GM21447 (cell line): ENCODE measurements around the gene MEIS2.

ENCODE experiments used
- ATAC-seq: cut with Tn5 transposase; IDR thresholded peaks from one replicate; pipeline ENCODE4 v1.9.1; 2021; ENCODE audit not compliant: unreplicated experiment

MEIS2 gene

DNA sequence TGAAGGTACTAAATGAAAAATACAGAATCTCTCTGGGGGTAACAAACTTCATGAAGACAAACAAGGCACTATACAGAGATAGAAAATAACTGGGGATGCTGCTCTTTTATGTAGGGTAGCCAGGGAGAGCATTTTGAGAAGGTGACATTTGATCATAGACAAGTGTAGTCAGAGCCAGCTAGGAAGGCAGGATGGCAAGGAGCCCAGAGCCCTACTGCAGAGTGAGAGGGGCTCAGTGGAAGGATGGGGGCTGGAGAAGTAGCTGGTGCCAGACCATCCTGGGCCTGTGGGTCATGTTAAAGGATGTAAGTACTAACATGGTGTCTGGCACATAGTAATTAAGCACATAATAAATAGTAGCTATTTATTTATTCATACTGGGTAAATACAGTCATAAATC lies 133.6 kb downstream of the MEIS2 start:
- no peak for ATAC-seq

- no peak for ATAC-seq
Measured at GRCh38 chr15:36965570-36966342, 134.6 kb downstream of the MEIS2 start.

DNA sequence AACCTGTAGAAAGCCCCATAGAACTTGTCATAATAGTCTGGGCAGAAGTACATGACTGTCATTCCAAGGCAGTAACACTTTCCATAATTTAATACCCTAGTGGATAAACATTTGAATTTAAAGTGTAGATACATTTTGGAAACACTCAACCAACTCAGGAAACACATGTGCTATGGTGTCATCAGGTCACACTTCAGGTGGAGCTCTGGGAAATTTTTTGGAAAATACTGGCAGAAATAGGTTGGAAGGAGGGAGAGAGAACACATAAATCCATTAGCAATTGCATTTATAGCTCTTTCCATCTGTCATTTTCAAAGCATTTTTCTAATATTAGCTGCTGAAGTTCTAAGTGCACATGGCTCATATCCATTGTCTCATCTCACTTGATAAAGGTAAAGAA lies 135.7 kb downstream of the MEIS2 start:
- no peak for ATAC-seq

DNA sequence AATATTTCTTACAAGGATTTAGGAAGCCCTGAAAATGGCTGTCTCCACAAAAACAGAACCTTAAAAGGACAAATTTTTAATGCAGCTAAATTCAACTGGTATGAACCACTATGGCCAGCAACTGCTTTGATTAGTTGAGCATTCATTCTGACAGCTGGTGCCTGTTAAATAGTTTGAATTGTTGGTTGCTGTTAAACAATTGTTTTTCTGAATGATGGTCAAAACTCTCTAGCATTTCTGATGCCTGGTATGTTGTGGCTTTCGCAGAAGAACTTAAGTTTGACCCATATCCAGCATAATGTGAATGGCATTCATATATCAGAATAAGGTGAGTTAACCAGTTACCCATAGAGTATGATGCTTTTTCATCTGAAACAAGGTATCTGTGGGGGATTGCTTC lies 138.4 kb downstream of the MEIS2 start:
- ATAC-seq = no peak

DNA sequence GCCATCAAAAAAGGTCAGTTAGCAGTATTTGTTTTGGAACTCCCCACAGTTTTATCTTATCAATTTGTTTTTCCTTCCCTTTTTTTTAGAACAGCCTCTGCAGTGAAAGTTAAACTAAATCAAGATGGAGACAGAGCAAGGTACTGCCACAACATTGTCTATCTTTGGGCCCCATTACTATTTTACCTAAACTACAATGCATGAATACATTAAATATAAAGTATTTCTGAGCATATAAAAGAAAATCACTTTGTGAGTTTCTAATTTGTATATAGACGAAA lies 139.5 kb downstream of the MEIS2 start:
- ATAC-seq = no peak

GRCh38 chr15:36960179-36960946 lies 140.0 kb downstream of the MEIS2 start:
- no peak for ATAC-seq

DNA sequence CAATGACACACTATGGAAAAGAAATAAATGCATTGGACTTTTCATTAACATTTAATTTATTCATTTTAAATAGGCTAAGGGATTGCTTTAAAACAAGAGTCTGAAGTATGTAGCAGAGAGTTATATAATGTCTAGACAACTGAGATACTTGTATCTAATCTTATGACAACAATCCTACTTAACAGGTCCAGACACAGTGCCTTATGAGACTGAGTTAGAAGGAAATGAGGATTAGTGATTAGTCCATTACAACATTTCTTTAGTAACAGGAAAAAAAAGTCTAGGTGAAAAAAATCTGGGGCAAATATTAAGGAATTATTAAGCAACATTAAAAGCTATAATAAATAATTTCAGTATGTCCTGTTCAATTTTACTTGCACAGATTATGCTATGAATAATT lies 140.6 kb downstream of the MEIS2 start:
- no peak for ATAC-seq

- no peak for ATAC-seq
Measured at GRCh38 chr15:36958606-36959005, 141.7 kb downstream of the MEIS2 start.

- ATAC-seq = no peak
Measured at GRCh38 chr15:36954486-36954885, 145.9 kb downstream of the MEIS2 start.

GRCh38 chr15:36953346-36953745 lies 147.0 kb downstream of the MEIS2 start:
- no peak for ATAC-seq

- ATAC-seq = no peak
Measured at GRCh38 chr15:36951731-36952247, 148.6 kb downstream of the MEIS2 start.

DNA sequence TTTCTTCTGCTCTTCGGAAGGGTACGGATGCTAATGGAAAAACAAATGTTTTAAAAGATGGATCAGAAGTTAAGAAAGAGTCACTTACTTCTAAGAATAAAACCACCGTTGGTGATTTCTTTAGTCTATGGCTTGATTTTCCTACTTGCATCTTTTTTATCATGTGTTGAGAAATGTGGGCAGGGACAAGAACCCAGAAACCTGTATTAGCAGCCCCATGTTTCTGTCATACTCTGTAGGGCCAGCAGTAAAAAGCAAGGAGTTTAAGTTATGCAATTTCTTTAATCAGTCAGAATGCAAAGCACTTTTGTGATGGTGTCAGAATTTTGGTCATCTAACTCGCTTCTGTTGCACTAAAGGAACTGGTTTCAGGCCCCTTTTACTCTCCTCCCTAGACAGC lies 150.0 kb downstream of the MEIS2 start:
- no peak for ATAC-seq

DNA sequence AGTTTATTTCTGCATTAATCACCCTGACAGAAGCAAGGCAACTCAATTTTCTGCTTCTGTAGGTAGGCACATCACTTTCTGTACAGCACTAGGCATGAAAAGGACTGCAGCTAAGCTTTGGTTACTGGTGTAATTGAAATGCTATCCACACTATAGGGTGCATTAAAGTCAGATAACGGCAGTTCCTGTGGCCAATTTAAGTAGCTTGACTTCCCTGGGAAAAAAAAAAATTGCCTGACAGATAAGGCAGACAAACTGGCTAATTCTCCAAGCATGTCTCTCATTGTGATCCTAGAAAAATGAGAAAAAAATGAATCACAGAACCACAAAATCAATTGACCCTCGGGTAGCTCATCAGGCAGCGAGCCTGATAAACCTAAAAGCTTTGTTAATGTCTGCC lies 151.4 kb downstream of the MEIS2 start:
- no peak for ATAC-seq

DNA sequence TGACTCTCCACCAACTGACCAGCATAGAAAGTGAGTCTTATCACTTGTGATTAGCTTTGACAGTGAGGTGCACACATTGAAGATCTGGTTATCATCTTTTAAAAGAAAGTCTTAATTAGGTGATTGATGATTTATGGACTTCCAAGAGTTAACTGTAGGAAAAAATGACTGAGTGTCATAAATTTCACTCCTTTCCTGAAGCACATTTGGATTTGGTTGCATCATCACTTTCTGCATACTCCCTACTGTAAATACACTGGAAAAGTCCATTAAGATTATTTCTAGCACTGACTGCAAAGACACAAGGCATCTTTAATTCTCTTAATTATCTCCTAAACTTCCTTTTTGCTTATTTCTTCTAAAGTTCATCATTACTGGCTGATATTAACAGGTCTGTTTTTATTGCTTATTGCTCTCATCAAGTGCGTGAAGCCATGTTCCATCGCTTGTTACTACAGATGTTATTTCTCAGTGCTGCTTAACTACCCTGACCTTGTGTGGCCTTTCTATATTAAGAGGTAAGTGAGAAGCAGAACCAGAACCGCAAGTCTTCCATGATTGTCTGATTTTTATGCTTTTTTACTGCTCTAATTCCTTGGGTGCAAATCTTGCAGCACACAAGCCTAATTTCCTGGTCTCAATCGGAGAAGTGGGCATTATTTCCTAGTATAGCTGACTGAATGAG lies 153.2 kb downstream of the MEIS2 start:
- ATAC-seq = no peak

DNA sequence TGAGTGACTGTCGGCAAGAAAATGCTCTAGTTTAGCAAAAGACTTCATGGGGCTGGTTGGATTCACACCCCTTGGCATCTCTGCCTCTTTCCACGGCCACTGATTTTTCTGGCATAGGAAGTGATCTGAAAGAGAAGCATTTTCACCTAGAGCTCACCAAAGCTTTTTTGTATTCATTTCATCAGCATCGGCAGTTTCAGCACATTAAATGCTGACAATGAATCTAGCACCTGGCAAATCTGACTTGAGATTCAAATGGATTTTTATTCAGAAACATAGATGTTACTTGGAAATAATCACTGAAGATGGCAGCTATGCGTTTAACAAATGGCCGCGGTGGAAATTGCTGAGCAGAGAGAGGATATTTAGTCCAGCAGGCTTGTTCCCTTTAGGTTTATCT lies 155.9 kb downstream of the MEIS2 start:
- ATAC-seq = no peak

DNA sequence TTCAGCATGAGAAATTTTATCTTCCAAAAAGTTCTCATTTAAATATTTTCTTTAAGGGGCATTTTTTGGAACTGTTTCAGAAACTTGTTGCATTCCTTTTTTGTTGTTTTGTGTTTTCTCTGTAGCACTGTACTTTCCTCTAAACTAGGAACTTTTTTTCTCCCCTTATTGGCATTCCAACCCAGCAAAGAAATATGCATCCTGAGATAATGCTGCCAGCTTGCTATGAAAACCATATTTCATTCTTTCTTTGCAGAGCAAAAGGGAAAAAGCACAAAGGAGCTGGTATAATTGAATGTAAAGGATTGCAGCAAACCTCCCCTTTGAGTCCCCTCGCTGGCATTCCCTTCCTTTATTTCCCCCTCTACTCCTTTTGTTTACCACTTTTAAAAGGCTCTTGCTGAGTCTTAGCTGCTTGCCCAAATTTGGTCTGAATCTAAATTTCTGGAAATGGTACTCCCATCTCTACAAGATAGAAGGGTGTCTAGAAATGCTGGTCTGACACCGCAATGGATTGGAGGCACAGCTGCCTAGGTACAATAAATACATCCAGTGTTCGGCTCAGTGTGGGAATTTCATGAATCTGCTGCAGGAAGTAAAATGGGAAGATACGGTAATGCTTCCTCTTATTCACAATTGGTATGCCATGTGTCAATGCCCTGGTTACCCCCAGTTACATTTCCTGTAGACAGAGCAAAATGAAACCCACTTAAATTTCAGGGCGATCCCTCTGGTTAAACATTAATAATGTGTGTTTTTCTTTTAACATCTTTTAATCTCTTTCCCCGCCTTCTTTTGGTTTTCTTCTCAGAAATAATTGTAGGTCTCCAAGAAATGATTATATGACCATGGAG lies 156.6 kb downstream of the MEIS2 start:
- ATAC-seq = no peak

GRCh38 chr15:36942248-36942827 lies 158.0 kb downstream of the MEIS2 start:
- no peak for ATAC-seq

GRCh38 chr15:36941798-36942197 lies 158.6 kb downstream of the MEIS2 start:
- ATAC-seq = no peak

GRCh38 chr15:36940636-36941260 lies 159.6 kb downstream of the MEIS2 start:
- no peak for ATAC-seq

DNA sequence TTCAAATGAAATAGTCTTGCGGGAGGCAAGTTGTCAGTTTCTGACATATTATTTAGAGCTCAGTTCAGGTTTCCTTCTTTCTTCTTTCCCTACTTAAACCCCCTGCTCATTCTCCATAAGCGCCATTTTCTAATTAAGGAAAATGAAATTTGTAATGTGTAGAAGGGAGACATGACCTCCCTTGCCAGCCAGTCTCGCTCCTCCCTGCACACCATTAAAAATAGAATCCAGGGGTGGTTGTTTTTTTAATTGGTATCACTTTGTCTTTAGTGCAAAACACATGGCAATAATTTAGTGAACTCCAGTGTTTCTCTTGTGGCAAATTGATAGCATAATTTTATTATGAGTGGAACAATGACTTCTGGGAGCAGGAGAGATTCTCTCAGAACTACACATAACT lies 160.1 kb downstream of the MEIS2 start:
- ATAC-seq = no peak
